Measurements from ENCODE around the gene GNAI2. TPM values are rescaled to one million over a fixed set of nuclear protein-coding genes. Genes with fewer than 3 reads are reported as not detected.

The GNAI2 gene
- total RNA-seq, 4 donors from 2014 or later, result 208 to 300 (median 249) TPM

DNA sequence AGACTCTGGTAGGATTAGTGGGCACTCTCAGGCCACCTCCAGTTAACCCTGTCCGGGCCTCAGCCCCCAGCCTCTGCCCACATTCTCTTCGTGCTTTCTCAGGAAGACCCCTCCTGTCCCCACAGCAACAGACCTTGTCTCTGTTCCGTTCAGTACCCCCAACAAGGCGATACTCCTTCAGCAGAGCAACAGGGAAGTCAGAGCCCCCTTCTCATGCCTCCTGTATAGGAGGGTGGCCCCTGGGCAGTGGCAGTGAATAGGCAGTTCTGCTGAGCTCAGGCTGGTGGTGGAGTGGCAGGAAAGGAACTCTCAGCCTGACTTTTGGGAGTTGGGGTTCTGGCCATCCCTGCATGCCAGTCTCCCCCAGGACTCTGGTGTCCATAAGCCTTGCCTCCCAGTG is 33.5 kb downstream of the GNAI2 start:
- TF ChIP-seq, protein P1, sequence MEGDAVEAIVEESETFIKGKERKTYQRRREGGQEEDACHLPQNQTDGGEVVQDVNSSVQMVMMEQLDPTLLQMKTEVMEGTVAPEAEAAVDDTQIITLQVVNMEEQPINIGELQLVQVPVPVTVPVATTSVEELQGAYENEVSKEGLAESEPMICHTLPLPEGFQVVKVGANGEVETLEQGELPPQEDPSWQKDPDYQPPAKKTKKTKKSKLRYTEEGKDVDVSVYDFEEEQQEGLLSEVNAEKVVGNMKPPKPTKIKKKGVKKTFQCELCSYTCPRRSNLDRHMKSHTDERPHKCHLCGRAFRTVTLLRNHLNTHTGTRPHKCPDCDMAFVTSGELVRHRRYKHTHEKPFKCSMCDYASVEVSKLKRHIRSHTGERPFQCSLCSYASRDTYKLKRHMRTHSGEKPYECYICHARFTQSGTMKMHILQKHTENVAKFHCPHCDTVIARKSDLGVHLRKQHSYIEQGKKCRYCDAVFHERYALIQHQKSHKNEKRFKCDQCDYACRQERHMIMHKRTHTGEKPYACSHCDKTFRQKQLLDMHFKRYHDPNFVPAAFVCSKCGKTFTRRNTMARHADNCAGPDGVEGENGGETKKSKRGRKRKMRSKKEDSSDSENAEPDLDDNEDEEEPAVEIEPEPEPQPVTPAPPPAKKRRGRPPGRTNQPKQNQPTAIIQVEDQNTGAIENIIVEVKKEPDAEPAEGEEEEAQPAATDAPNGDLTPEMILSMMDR (IDR thresholded peaks at IDR 0.05; ENCODE audit: low read depth), result no peak

DNA sequence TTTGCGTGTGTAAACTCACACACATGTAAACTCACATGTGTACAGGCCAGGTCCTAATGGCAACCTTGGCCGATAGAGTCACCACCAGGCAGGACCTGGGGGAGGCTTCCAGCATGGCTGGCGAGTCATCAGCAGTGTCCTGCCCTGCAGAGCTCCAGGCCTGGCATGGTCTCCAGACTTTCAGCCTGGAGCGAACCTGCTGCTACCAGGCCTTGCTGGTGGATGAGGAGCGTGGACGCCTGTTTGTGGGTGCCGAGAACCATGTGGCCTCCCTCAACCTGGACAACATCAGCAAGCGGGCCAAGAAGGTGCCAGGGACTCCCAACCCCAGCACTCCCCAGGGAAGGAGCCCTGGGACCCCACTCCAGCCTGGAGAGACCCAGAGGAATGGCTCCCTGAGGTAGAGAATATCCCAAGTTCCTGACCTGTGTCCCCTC is 34.0 kb downstream of the GNAI2 start:
- TF ChIP-seq, protein P1 (IDR thresholded peaks at IDR 0.05; ENCODE audit: low read depth), result no peak

DNA sequence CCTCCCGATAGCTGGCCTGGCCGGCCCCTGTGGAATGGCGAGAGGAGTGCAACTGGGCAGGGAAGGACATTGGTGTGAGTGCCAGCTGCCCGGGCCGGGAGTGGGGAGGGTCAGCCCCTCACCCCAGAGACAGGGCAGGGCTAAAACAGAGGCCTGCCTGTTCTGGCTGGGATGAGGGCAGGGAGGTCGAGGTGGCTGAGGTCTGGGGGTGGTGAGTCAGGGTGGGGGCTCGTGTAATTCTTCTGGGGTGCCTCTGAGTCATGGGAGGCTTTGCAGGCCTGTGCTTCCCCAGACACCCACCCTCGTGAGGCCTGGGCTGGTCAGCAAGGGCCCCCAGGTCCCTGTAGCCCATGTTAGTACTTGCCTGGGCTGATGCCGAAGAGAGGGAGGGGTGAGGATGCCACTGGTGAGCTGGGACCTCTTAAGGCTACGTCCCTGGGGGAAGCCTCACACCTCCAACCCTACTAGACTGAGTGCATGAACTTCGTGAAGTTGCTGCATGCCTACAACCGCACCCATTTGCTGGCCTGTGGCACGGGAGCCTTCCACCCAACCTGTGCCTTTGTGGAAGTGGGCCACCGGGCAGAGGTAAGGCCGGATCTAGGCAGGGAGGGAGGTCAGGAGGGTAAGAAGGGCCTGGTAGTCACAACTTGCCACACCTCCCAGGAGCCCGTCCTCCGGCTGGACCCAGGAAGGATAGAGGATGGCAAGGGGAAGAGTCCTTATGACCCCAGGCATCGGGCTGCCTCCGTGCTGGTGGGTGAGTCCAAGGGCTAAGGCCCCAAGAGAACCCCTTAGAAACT is 34.6 kb downstream of the GNAI2 start:
- TF ChIP-seq, protein P1 (IDR thresholded peaks at IDR 0.05; ENCODE audit: low read depth), result no peak

DNA sequence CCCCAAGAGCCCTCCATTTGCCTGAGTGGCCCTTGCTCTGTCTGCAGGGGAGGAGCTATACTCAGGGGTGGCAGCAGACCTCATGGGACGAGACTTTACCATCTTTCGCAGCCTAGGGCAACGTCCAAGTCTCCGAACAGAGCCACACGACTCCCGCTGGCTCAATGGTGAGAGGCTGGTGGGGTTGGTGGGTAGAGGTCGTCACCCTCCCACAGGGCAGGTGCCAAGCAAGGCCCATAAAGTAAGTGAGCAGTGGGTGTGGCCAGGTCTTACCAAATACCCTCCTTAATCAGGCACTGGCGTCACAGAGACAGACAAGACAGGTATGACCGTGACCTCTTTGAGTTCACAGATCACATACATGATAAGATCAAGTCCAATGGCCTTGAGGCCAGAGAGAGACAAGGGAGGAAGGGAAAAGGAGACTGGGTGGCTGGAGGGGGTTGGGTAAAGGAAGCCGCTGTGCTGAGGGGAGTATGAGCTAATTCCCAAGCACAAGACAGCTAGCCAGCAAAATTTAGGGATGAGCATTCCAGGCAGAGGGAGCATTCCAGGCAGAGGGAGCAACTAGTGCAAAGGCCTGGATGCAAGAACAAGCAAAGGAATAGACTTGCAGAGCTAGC is 35.4 kb downstream of the GNAI2 start:
- TF ChIP-seq, protein P1 (IDR thresholded peaks at IDR 0.05; ENCODE audit: low read depth), result no peak

DNA sequence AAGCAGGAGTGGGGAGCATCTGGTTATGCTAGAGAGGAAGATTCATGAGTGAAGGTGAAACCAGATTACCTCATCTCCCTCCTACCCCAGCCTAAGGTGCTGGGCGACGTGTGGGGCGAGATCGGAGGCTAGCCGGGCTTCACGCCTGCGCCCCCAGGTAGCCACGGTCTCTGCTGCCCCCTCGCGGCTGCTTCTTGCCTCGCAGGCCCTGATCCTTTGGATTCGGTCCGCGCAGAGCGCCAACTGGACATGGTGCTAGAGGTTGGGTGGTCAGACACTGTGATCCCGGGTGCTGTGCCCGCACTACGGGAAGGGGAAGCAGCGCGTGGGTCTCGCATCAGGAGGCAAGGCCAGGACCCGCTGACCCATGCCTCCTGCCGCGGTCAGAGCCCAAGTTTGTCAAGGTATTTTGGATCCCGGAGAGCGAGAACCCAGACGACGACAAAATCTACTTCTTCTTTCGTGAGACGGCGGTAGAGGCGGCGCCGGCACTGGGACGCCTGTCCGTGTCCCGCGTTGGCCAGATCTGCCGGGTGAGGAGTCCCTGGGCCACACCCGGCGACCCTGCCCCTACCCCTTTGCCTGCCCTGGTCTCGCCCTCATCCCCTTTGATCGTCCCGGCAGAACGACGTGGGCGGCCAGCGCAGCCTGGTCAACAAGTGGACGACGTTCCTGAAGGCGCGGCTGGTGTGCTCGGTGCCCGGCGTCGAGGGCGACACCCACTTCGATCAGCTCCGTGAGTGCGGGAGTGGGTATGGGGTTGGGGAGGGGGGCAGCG is 37.1 kb downstream of the GNAI2 start:
- TF ChIP-seq, protein P1 (IDR thresholded peaks at IDR 0.05; ENCODE audit: low read depth), result no peak

DNA sequence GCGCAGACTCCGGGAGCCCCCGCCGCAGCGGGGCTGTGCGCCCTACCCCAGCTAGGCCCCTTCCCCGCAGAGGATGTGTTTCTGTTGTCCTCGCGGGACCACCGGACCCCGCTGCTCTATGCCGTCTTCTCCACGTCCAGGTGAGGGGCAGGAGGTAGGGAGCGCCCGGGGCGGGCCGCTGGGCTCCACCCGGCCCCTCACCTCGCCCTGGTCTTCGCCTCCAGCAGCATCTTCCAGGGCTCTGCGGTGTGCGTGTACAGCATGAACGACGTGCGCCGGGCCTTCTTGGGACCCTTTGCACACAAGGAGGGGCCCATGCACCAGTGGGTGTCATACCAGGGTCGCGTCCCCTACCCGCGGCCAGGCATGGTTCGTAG is 37.7 kb downstream of the GNAI2 start:
- TF ChIP-seq, protein P1 (IDR thresholded peaks at IDR 0.05; ENCODE audit: low read depth), result no peak

All from subcutaneous adipose tissue (tissue), 4 donors.